SK-N-SH (cell line): ENCODE data around the gene BPIFB1. TPM values are rescaled to one million over a fixed set of nuclear protein-coding genes. Genes with fewer than 3 reads are reported as not detected.

Experiments
- CTCF ChIA-PET: fragments of 300-600, 350-600 bp; formaldehyde crosslinking; extraction: SDS; loops from one replicate; lab custom pipeline; 2021; lab: Yijun Ruan, JAX
- POLR2A ChIA-PET: fragments of 350-600 bp; sonication (Branson Sonifier 250); formaldehyde crosslinking; extraction: SDS; loops from one replicate; lab custom pipeline; 2020; ENCODE audit warnings: antibody characterized with exemption, inconsistent platforms; lab: Yijun Ruan, JAX
- DNase-seq: peaks from one replicate; pipeline ENCODE4 v3.0.0; 2012
- H2AFZ ChIP-seq: fragments of 200-600 bp; sonication (generic); 2 replicates; pipeline ENCODE4 v1.8.1; 2016; ENCODE audit warnings: antibody characterized with exemption, mild to moderate bottlenecking, low read depth
- H3F3A ChIP-seq: fragments of 200-600 bp; sonication (generic); replicated peaks from 2 replicates; pipeline ENCODE3; 2016; ENCODE audit warnings: antibody characterized with exemption, mild to moderate bottlenecking; ENCODE audit not compliant: insufficient read depth
- H3K27ac ChIP-seq, 2 experiments: fragments of 200-500 bp in 1 of 2; fragments of 200-600 bp in 1 of 2; sonication (Bioruptor generic) in 1 of 2; sonication (generic), shearing (Covaris generic) in 1 of 2; 2 replicates each; pipeline versions ENCODE4 v1.5.1 to v1.6.1; 2014 to 2016; ENCODE audit warnings: low read depth in 2 of 2, inconsistent platforms in 1 of 2, low read length in 1 of 2, mild to moderate bottlenecking in 1 of 2, mixed read lengths in 1 of 2
- H3K27me3 ChIP-seq: fragments of 200-600 bp; sonication (generic), shearing (Covaris generic); 2 replicates; pipeline ENCODE4 v1.6.1; 2016; ENCODE audit warnings: mixed run types; ENCODE audit not compliant: insufficient read depth
- H3K36me3 ChIP-seq, 2 experiments: fragments of 200-500 bp in 1 of 2; fragments of 200-600 bp in 1 of 2; sonication (Bioruptor generic) in 1 of 2; sonication (generic) in 1 of 2; replicated peaks in 1 of 2; 2 replicates each; pipeline versions ENCODE3 to v1.5.1; 2014 to 2016; ENCODE audit warnings: low read length in 1 of 2, mild to moderate bottlenecking in 1 of 2; ENCODE audit not compliant: insufficient read depth in 2 of 2, control insufficient read depth in 1 of 2
- H3K4me1 ChIP-seq, 2 experiments: fragments of 200-500 bp in 1 of 2; fragments of 200-600 bp in 1 of 2; sonication (Bioruptor generic) in 1 of 2; sonication (generic), shearing (Covaris generic) in 1 of 2; 2 replicates each; pipeline versions ENCODE4 v1.5.1 to v1.6.1; 2014 to 2016; ENCODE audit warnings: low read depth in 1 of 2, low read length in 1 of 2, mixed run types in 1 of 2; ENCODE audit not compliant: insufficient read depth in 2 of 2, control insufficient read depth in 1 of 2
- H3K4me2 ChIP-seq: fragments of 200-600 bp; sonication (generic), shearing (Covaris generic); 2 replicates; pipeline ENCODE4 v1.6.1; 2017; ENCODE audit warnings: mixed run types
- H3K4me3 ChIP-seq, 2 experiments: fragments of 200-500 bp in 1 of 2; fragments of 200-600 bp in 1 of 2; sonication (Bioruptor generic) in 1 of 2; sonication (generic), shearing (Covaris generic) in 1 of 2; 2 replicates each; pipeline versions ENCODE4 v1.5.1 to v1.8.1; 2014 to 2016; ENCODE audit warnings: low read depth in 2 of 2, inconsistent platforms in 1 of 2, low read length in 1 of 2, mild to moderate bottlenecking in 1 of 2, mixed read lengths in 1 of 2, moderate library complexity in 1 of 2
- H3K79me2 ChIP-seq: fragments of 200-600 bp; sonication (generic); 2 replicates; pipeline ENCODE4 v1.8.1; 2017; ENCODE audit warnings: mild to moderate bottlenecking; ENCODE audit not compliant: insufficient read depth
- H3K9ac ChIP-seq: fragments of 200-600 bp; sonication (generic); 2 replicates; pipeline ENCODE4 v1.6.1; 2017; ENCODE audit warnings: mixed run types
- H3K9me2 ChIP-seq: fragments of 200-600 bp; sonication (generic); 2 replicates; pipeline ENCODE4 v1.6.1; 2017; ENCODE audit warnings: mixed run types
- H3K9me3 ChIP-seq: fragments of 200-600 bp; sonication (generic); 2 replicates; pipeline ENCODE4 v1.6.1; 2017; ENCODE audit warnings: mixed run types, mild to moderate bottlenecking, moderate library complexity
- H4K20me1 ChIP-seq: fragments of 200-600 bp; sonication (generic); 2 replicates; pipeline ENCODE4 v1.6.1; 2017; ENCODE audit warnings: mild to moderate bottlenecking, mixed run types; ENCODE audit not compliant: insufficient read depth
- ELF1 ChIP-seq: IDR thresholded peaks from 2 replicates; pipeline ENCODE4 v1.4.0; 2012
- EZH2phosphoT487 ChIP-seq: fragments of 200-600 bp; sonication (generic); IDR thresholded peaks from 2 replicates; pipeline ENCODE4 v1.6.1; 2017; ENCODE audit warnings: low read depth, mixed run types, mild to moderate bottlenecking, antibody characterized with exemption, moderate library complexity, borderline replicate concordance
- FOXJ3 ChIP-seq: sonication (generic); formaldehyde crosslinking; IDR thresholded peaks from 2 replicates; pipeline ENCODE4 v1.5.1; 2020; ENCODE audit warnings: mild to moderate bottlenecking, missing genetic modification reagents
- GATA2 ChIP-seq: sonication (generic); formaldehyde crosslinking; IDR thresholded peaks from 2 replicates; pipeline ENCODE4 v1.5.0; 2020; ENCODE audit warnings: mild to moderate bottlenecking, missing genetic modification reagents
- JUND ChIP-seq: IDR thresholded peaks from 2 replicates; pipeline ENCODE4 v1.4.0; 2012
- NRF1 ChIP-seq: IDR thresholded peaks from 2 replicates; pipeline ENCODE4 v1.6.1; 2012; ENCODE audit warnings: low read depth, mild to moderate bottlenecking, low read length
- RCOR1 ChIP-seq: fragments of 150-350 bp; IDR thresholded peaks from 2 replicates; pipeline ENCODE4 v1.6.1; 2017; ENCODE audit warnings: antibody characterized with exemption, low read length
- RXRA ChIP-seq: IDR thresholded peaks from 2 replicates; pipeline ENCODE4 v1.4.0; 2012; ENCODE audit warnings: low read depth, mild to moderate bottlenecking, borderline replicate concordance
- SIN3A ChIP-seq: IDR thresholded peaks from 2 replicates; pipeline ENCODE4 v1.6.1; 2012; ENCODE audit warnings: low read depth, mild to moderate bottlenecking, low read length, moderate library complexity, borderline replicate concordance
- TCF12 ChIP-seq: IDR thresholded peaks from 2 replicates; pipeline ENCODE4 v1.4.0; 2012
- WGBS: methylation state at CpG from one replicate; pipeline ENCODE4 v1.1.6; 2017; ENCODE audit warnings: low lambda C conversion rate; 5-methylcytosine and 5-hydroxymethylcytosine counted together
- polyA plus RNA-seq, 3 experiments: library from polyadenylated mRNA; depleted of rRNA; stranded (reverse); fragments of >200 nt; gene quantifications; 2 replicates each; pipeline ENCODE4 v1.2.3, GENCODE V29; 2012
- TF ChIP-seq, protein P1 (sequence below): IDR thresholded peaks from 2 replicates; pipeline ENCODE4 v1.6.1; 2012; ENCODE audit warnings: mild to moderate bottlenecking, low read depth, low read length, moderate library complexity
- TF ChIP-seq, protein P2 (sequence below): IDR thresholded peaks from 2 replicates; pipeline ENCODE4 v1.4.0; 2012; ENCODE audit warnings: low read depth, borderline replicate concordance
- TF ChIP-seq, protein P3 (sequence below): fragments of 150-350 bp; IDR thresholded peaks from 2 replicates; pipeline ENCODE4 v1.6.1; 2017; ENCODE audit warnings: antibody characterized with exemption, low read length, low read depth, borderline replicate concordance
- TF ChIP-seq, protein P4 (sequence below): IDR thresholded peaks from 2 replicates; pipeline ENCODE4; 2012

The BPIFB1 gene
- polyA plus RNA-seq, 1 of the 3 experiments (the other 2 are of a cell fraction), result not detected

DNA sequence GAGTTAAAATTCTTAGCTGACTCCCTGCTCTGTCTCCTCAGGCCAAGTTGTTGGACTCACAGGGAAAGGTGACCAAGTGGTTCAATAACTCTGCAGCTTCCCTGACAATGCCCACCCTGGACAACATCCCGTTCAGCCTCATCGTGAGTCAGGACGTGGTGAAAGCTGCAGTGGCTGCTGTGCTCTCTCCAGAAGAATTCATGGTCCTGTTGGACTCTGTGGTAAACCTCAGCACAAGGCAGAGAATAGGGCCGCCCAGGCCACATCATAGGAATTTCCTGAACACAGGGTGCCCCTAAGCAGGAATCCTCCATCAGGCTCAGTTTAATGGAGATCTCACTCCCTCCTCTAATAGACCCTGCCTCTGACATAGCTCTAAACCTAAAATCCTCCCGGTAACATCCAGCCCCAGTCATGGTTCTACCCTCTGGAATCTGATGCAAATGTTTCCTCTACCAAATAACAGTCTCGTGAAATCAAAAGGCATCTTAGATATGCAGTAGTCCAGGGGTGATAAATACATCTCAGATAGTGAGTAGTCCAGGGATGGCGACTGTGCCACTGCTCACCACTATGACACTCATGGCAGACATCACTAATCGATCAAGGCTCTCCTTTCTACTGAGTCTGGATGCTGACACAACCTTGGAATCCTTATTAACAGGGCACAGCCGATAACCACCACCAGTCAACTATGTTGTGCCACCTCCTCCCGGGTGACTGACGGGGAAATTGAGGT is 18.3 kb downstream of the BPIFB1 start (continued):
- TF ChIP-seq EZH2phosphoT487, result no peak
- no peak for TF ChIP-seq NRF1
- TF ChIP-seq SIN3A, result no peak
- no peak for TF ChIP-seq JUND
- TF ChIP-seq, protein P1, sequence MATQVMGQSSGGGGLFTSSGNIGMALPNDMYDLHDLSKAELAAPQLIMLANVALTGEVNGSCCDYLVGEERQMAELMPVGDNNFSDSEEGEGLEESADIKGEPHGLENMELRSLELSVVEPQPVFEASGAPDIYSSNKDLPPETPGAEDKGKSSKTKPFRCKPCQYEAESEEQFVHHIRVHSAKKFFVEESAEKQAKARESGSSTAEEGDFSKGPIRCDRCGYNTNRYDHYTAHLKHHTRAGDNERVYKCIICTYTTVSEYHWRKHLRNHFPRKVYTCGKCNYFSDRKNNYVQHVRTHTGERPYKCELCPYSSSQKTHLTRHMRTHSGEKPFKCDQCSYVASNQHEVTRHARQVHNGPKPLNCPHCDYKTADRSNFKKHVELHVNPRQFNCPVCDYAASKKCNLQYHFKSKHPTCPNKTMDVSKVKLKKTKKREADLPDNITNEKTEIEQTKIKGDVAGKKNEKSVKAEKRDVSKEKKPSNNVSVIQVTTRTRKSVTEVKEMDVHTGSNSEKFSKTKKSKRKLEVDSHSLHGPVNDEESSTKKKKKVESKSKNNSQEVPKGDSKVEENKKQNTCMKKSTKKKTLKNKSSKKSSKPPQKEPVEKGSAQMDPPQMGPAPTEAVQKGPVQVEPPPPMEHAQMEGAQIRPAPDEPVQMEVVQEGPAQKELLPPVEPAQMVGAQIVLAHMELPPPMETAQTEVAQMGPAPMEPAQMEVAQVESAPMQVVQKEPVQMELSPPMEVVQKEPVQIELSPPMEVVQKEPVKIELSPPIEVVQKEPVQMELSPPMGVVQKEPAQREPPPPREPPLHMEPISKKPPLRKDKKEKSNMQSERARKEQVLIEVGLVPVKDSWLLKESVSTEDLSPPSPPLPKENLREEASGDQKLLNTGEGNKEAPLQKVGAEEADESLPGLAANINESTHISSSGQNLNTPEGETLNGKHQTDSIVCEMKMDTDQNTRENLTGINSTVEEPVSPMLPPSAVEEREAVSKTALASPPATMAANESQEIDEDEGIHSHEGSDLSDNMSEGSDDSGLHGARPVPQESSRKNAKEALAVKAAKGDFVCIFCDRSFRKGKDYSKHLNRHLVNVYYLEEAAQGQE, result no peak
- no peak for TF ChIP-seq TCF12
- no peak for TF ChIP-seq ELF1
- TF ChIP-seq, protein P2, sequence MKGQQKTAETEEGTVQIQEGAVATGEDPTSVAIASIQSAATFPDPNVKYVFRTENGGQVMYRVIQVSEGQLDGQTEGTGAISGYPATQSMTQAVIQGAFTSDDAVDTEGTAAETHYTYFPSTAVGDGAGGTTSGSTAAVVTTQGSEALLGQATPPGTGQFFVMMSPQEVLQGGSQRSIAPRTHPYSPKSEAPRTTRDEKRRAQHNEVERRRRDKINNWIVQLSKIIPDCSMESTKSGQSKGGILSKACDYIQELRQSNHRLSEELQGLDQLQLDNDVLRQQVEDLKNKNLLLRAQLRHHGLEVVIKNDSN, result no peak
- TF ChIP-seq, protein P3, sequence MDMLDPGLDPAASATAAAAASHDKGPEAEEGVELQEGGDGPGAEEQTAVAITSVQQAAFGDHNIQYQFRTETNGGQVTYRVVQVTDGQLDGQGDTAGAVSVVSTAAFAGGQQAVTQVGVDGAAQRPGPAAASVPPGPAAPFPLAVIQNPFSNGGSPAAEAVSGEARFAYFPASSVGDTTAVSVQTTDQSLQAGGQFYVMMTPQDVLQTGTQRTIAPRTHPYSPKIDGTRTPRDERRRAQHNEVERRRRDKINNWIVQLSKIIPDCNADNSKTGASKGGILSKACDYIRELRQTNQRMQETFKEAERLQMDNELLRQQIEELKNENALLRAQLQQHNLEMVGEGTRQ, result no peak

DNA sequence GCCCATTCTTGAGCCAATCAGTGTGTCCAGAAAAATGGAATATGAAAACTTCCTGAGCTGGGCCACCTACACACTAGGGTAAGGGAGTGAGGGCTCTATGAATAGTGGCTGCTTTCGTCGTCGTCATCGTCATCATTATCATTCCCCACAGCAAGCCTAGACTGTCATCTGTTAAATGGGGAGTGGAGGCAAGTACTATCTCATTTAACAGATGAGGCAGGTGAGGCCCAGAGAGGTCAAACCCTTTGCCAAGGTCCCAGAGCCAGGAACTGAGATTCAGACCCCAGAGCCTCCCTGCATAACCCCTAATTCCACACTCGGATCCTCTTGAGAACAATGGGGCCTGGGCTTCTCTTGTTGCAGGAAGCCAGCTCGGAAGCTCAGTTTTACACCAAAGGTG is 20.6 kb downstream of the BPIFB1 start:
- CTCF ChIA-PET, result interaction anchor here (1.2 to 5.4 kb wide), 3 partner anchors 28 to 409 kb away, joined by 4 to 34 read pairs (median 11); no protein-coding TSS in a partner anchor
- no peaks in the 10 kb centered on the region for H3K79me2 ChIP-seq
- no peak overlapping the region for H3K4me2 ChIP-seq
- no peak for DNase-seq
- H4K20me1 ChIP-seq, result no peaks in the 10 kb centered on the region
- no peaks in the 10 kb centered on the region; a peak in 1 of 4 replicates for H3K4me1 ChIP-seq
- no peak overlapping the region for H3K27ac ChIP-seq
- no peaks in the 10 kb centered on the region for H3K9me2 ChIP-seq
- H3K4me3 ChIP-seq, result no peak overlapping the region
- TF ChIP-seq RXRA (no peak), JUND (no peak), RCOR1 (no peak), FOXJ3 (CRISPR knock-in tag) (no peak), GATA2 (CRISPR knock-in tag) (no peak)
- TF ChIP-seq, protein P1, result no peak
- TF ChIP-seq, protein P2, result no peak
- TF ChIP-seq, protein P4, sequence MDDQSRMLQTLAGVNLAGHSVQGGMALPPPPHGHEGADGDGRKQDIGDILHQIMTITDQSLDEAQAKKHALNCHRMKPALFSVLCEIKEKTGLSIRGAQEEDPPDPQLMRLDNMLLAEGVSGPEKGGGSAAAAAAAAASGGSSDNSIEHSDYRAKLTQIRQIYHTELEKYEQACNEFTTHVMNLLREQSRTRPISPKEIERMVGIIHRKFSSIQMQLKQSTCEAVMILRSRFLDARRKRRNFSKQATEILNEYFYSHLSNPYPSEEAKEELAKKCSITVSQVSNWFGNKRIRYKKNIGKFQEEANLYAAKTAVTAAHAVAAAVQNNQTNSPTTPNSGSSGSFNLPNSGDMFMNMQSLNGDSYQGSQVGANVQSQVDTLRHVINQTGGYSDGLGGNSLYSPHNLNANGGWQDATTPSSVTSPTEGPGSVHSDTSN, result no peak
- 82% methylated on average over 6 of the region's 6 CpGs for WGBS
- no peak overlapping the region for H3K9ac ChIP-seq
- POLR2A ChIA-PET, result no interaction called here
- H3K9me3 ChIP-seq, result no peaks in the 10 kb centered on the region
- no peaks in the 10 kb centered on the region for H3F3A ChIP-seq
- no peaks in the 10 kb centered on the region for H3K36me3 ChIP-seq
- no peak overlapping the region for H2AFZ ChIP-seq
- H3K27me3 ChIP-seq, result peaks cover 3% of the 10 kb centered on the region; the same call in 1 of the 2 replicates
